GM12892 (cell line): Measurements from ENCODE around the gene IL36A.

Experiments
- POLR2A ChIP-seq: IDR thresholded peaks from 2 replicates; pipeline ENCODE4 v1.6.1; 2011; ENCODE audit warnings: low read depth, low read length, control low read depth
- POLR2AphosphoS5 ChIP-seq: IDR thresholded peaks from 2 replicates; pipeline ENCODE4 v1.6.1; 2011; ENCODE audit warnings: low read depth, low read length, control low read depth
- TAF1 ChIP-seq: IDR thresholded peaks from 2 replicates; pipeline ENCODE4 v1.6.1; 2011; ENCODE audit warnings: low read depth, mild to moderate bottlenecking, control low read depth, low read length, borderline replicate concordance

GRCh38 chr2:112989611-112990010 lies 15.6 kb upstream of the IL36A start:
- TF ChIP-seq POLR2AphosphoS5: no peak
- no peak for TF ChIP-seq POLR2A
- TF ChIP-seq TAF1: no peak
